Activated CD8-positive, alpha-beta memory T cell treated with anti-CD3 and anti-CD28 coated beads, Interleukin-2, amount 50 U/mL, for 4 hours (primary cell): ENCODE results near the gene FBLN7.
"Not testable (repeated sequence)": the region's sequence is repeated elsewhere in the genome, so short reads cannot be mapped to it uniquely, and the experiment has no call there.

Source experiments
- DNase-seq: peaks from one replicate; pipeline ENCODE4 v3.0.0-alpha.2; 2020

FBLN7 gene, protein sequence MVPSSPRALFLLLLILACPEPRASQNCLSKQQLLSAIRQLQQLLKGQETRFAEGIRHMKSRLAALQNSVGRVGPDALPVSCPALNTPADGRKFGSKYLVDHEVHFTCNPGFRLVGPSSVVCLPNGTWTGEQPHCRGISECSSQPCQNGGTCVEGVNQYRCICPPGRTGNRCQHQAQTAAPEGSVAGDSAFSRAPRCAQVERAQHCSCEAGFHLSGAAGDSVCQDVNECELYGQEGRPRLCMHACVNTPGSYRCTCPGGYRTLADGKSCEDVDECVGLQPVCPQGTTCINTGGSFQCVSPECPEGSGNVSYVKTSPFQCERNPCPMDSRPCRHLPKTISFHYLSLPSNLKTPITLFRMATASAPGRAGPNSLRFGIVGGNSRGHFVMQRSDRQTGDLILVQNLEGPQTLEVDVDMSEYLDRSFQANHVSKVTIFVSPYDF

DNA sequence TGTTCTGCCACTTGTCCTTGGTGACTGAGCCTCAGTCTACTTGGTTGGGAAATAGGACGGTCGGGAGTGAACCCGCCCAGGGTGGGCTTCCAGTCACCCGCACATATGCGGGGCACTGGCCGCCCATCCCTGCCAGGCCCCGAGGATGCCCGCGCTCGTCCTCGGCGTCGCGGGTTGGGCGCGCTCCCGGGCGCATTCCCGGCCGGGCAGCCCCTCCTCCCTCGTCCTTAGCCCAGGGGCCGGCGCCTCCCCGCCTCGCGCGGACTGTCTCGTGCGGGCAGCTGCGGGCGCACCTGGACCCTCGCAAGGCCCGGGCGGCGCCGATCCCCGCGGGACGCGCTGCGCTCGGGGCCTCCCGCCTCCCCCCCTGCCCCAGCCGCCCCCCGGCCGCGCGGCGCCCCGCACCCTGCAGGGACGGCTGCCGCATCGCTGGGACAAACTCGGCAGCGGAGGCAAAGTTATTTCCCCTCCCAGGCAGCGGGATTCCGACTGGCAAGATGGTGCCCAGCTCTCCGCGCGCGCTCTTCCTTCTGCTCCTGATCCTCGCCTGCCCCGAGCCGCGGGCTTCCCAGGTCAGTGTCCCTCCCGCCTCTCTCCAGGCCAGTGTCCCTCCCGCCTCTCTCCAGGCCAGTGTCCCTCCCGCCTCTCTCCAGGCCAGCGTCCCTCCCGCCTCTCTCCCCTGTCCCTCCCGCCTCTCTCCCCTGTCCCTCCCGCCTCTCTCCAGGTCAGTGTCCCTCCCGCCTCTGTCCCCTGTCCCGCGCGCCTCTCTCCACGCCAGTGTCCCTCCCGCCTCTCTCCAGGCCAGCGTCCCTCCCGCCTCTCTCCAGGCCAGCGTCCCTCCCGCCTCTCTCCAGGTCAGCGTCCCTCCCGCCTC, at the start of gene FBLN7:
FBLN7 (plus strand) TSS at position 227 of the 874 bp plus-strand sequence; CDS start at position 498, 271 bp downstream.
- no peak for DNase-seq

DNA sequence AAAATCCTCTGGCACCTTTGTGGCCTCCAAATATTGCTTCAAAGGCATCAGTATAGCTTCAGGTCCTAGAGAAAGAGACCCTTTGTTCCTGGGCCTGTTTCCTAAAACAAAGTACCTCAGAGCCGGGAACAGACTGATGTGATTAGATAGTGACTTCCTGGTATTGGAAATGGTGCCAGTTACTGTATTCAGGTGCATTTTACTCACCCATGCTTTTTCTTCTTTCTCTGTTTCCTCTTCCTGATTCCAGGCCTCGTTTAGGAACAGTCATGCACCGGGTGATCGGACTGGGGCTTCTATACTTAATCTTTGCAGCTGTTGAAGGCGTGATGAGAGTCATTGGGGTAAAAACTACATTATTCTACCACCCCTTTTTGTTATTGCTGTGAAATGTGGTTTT, 48.8 kb upstream of the FBLN7 start:
- no peak for DNase-seq

DNA sequence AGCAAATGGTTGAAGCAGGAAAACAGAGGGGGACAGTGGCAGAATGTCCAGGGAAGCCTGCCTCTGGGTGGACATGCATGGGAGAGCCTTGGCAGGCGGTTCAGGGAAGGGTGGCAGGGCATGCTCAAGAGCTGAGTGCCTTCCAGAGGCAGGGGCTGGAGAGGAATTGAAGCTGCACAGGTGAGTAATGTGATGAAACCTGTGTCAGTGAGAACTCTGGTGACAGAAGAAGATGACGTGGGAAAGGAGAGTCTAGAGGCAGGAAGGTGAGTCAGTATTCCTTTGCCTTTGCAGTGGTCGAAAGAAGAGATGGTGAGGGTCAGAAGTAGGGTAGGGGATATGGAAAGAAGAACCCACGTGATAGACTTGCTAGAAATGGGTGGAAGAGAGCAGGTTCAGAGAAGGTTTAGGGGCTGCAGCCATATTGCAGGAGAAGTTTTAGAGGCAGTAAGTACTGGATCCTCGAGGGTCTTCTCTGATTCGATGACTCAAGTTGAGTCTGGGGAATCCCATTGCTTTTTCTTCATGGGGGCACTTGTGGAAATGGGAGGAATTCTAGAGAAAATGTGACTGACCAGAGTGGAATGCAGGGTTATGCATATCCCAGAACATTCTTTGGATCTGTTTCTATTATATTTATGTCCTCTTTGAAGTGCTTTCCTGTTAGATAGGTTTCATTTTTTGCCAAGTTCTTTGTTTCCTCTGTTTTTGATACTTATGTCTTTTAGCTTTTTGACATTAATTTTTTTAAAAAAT, 45.7 kb upstream of the FBLN7 start:
- DNase-seq = no peak

DNA sequence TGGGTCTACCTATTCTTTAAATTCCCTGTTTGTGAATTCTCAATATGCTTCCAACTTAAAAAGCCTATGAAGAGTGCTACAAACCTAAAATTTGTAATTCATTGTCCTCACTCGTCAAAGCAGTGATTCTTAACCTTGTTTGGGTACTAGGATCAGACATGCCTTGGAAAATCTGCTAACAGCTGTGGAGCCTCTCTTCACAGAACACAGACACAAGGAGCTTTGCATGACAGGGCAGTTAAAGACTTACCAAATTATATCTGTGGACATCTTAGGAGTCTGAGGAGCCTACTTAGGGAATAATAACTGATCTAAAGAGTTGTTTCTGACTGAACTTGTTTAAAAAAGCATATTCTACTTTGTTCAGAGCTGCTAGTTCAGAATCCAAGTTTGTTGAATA, 45.0 kb upstream of the FBLN7 start:
- no peak for DNase-seq

DNA sequence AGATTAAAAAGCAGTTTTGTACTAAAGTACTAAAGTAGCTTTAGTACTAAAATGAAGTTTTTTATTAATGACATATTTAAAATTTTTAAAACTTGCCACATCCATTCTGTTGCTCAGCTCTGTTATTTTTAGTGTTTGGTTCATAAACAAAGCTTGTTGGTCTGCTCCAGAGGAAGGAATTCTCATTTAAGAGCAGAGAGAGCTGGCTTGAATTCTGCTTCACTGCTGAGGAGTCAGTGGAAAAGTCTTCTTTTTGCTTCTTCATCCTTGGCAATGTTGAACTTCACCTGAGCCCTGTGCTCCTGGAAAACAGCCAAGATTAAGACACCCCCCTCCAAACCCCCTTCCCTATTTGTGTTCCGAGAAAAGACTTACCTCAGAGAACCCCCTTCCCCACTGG, 42.5 kb upstream of the FBLN7 start:
- DNase-seq = no peak

DNA sequence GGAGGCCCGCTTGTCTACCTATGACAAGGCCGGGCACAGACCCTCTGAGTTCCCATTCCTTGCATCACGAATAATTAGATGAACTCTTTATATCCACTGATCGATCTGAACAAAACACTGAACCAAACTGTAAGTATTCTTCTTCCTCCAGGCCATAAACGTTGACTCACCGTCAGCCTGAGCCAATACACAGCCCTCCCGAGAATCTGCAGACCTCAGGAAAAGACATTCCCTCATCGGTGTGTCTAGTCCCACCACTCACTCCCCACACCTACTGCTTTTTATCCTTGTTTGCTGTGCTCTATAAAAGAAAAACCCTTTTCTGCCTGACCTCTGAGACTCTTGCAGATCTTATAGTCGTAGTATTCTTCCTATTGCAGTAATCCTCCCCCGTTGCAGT, 42.1 kb upstream of the FBLN7 start:
- no peak for DNase-seq

DNA sequence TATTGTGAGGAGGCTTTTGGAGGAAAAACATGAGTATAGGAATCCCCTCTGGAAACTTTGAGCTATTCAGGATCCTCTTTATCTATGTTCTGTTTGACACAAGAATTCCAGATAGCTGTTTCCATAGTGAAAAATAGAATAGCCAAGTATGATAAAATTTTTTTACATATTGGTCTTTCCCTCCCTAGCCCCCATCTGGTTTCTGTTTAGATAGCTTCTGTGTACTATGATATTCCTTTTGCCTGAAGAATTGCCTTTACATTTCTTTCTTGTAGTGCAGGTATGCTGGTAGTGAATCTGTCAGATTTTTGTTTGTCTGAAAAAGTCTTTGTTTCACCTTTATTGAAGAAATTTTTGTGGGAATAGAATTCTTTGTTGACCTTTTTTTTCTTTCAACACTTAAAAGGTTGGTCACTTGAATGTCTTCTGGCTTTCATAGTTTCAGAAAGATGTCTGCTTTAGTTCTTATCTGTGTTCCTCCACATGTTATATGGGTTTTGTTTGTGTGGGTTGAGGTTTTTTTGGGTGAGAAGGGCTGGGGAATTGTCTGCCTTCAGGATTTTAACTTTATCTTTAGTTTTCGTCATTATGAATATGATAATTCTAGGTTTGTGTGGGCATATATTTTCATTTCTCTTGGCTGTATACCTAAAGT, 29.9 kb upstream of the FBLN7 start:
- no peak for DNase-seq

DNA sequence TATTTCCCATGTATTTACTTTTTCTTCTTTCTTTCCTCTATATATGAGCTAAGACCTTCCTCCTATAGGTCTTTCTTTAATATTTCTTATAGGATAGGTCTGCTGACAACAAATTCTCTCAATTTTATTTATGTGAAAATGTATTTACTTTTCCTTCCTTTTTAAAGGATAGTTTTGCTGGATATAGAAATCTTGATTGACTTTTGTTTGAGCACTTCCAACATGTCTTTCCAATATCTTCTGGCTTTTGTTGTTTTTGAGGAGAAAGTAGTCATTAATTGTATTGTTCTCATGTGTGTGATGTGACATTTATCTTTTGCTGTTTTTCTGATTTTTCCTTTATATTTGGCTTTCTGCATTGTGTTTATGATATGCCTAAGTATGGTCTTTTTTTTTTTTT, 28.9 kb upstream of the FBLN7 start:
- no peak for DNase-seq

DNA sequence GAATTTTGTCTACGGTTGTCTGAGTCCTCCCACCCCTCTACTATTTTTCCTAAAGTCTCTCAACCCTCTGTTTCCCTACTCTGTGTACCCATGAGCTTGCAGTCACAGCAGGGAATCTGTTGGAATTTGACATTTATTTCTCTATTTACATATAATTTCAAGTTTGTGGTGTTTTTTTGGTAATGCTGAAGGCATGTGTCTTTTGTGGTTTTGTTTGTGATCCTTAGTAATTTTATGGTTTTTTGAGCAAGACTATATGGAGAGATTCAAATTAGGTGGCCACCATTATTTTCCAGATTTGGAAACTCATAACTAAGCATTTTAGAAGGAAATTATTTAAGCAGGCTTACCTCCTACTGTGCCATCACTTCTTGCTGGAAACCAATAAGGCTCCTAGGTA, 27.2 kb upstream of the FBLN7 start:
- DNase-seq = no peak

DNA sequence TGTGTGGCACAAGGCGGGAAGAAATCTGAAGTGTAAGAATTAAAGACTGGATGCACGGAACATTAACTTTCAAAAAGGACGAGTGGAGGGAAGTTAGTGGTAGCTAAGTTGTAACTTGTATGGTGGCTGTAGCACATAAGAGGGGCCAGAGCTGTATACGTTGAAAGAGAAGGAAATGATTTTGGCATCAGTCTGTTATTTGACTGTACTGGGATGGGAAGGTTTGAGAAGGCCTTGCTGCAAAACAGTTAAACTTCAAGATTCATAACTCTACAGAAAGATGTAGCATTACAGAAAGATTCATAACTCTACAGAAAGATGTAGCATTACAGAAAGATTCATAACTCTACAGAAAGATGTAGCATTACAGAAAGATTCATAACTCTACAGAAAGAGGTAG, 24.8 kb upstream of the FBLN7 start:
- not testable (repeated sequence) for DNase-seq

DNA sequence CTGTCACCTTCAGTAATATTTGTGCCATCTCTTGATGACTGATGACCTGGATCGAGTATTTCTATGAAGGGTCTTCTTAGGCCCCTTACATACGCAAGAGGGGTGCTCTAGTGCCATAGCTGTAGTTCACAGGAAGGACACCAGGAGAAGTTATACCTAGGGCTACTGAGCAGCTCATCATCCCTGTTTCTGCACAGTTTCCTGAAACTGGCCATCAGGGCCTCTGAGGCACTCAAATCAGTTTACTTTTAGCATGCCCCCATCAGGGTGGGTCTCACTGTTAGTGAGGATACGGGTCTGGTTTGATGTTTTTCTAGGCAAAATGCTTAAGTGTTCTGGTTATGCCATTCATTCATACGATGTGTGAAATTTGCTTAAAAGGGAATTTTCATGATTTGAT, 20.0 kb upstream of the FBLN7 start:
- no peak for DNase-seq

DNA sequence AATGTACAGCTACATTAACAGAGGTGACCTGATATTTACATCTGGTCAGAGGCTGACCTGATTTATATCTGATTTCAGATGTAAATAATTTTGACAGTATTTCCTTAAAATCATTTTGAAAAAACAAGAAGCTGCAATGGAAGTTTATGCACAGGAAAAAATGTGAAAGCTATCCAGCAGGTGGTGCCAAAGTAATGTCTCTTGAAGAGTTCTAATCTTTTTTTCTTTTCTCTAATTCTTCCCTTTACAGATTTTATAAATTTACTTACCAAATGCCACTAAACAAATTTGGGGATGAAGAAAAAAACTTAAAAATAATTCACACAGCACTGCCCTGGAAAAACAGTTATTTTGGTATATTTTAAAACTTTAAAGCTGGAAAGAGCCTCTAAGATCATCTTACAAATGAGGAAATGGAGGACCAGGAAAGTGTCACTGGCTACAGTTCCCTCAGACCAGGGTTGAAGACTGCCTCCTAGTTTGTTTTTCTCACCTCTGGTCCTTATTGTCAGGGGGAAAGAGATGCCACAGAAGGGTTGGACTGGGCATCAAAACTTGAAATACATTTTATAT, 16.4 kb upstream of the FBLN7 start:
- peak; percentile 50 for DNase-seq

DNA sequence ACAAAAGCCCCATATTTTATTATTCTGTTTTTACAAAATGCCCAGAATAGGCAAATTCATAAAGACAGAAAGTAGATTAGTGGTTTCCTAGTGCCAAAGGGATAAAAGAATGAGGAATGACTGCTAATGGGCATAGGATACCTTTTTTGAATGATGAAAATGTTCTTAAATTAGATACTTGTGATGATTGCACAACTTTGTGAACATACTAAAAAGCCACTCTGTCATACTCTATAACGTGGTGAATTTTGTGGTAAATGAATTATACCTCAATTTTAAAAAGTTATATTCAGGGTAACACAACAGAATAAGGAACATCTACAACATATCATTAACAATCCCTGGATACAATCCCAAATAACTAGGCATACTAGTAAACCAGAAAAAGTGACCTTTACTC, 9.1 kb upstream of the FBLN7 start:
- DNase-seq = no peak

DNA sequence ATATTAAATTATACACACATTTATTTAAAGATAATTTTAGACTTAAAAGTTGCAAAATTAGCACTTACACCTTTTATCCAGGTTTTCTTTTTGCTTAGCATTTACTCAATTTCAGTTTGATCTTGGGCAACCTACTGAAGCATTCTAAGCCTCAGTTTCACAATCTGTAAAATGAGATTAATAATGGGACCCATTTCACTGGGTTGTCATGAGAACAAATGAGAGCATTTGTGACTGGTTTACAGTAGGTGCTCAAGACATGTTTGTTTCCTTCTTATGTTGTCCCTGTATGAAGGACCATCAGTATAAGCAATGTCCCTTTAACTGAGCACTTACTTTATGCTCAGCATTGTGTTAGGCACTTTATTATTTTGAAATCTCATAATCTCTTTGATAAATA, 4.8 kb upstream of the FBLN7 start:
- DNase-seq = no peak

DNA sequence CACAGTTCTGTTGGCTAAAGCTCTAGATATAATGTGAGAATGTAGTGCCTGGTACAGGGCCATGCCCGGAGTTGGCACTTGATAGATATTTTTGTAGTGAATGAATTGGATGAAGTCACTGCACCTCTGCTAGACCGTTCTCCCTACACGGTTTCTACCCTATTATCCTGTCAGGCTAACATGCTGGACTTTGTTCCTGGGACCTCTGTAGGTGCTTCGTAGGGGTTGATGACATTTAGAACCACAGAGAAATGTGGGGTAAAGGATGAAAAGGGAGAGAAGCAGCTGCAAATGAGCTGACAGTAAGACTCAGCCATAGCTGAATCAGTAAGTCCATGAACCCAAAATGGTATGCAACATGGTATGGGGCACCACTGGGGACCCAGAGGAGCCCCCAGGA, 4.1 kb upstream of the FBLN7 start:
- no peak for DNase-seq

DNA sequence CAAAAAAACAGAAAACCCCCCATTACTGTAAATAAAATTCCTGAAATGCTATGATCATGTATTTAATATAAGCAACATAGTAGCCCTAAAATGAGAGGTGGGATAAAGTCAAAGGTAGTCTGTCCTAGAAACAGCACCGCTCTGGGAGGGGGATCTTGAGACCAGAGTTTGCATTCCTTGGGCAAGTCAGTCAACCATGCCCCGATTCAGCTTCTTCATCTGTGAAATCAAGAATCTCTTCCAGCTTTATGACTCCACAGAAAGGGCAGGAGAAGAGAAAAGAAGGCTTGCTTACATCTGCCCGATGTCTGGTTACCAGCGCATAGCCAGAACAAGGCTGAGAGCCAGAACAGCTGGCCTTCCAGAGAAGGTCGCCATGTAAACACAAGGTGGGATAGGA, 2.1 kb upstream of the FBLN7 start:
- DNase-seq = no peak

DNA sequence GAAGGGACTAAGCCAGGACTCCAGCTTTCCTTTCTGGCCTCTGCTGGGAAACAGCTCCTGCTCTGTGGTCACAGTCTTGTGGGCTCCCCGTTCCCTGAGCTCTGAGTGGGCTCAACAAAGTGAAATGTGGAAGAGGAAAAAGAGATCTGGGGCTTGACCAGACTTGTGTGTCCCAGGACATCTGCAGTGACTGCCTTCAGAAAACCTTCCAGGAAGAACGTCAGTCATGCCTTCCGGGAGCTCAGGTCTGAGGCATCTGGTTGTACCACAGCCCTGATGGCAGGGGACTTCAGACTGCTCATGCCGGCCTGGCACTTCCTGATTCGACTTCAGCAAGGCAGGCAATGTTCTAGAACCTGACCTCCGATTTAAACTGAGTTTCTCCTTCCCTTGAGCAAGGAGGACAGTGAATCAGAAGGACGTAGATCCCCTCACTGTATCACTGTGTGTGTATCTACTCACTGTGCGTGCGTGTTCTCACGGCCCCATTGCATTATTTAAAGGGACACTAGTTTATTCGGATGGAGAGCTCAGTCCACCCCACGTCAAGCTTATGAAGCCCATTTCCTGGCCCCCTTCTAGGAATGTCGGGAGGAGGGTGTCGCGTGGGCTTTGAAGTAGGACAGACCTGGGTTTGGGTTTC, 548 bp upstream of the FBLN7 start:
- no peak for DNase-seq

DNA sequence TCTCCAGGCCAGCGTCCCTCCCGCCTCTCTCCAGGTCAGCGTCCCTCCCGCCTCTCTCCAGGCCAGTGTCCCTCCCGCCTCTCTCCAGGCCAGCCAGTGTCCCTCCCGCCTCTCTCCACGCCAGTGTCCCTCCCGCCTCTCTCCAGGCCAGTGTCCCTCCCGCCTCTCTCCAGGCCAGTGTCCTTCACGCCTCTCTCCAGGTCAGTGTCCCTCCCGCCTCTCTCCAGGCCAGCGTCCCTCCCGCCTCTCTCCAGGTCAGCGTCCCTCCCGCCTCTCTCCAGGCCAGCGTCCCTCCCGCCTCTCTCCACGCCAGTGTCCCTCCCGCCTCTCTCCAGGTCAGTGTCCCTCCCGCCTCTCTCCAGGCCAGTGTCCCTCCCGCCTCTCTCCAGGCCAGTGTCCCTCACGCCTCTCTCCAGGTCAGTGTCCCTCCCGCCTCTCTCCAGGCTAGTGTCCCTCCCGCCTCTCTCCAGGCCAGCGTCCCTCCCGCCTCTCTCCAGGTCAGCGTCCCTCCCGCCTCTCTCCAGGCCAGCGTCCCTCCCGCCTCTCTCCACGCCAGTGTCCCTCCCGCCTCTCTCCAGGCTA, 939 bp downstream of the FBLN7 start:
- not testable (repeated sequence) for DNase-seq

DNA sequence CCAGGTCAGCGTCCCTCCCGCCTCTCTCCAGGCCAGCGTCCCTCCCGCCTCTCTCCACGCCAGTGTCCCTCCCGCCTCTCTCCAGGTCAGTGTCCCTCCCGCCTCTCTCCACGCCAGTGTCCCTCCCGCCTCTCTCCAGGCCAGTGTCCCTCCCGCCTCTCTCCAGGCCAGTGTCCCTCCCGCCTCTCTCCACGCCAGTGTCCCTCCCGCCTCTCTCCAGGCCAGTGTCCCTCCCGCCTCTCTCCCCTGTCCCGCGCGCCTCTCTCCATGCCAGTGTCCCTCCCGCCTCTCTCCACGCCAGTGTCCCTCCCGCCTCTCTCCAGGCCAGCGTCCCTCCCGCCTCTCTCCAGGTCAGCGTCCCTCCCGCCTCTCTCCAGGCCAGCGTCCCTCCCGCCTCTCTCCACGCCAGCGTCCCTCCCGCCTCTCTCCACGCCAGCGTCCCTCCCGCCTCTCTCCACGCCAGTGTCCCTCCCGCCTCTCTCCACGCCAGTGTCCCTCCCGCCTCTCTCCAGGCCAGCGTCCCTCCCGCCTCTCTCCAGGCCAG, 1.5 kb downstream of the FBLN7 start:
- not testable (repeated sequence) for DNase-seq

DNA sequence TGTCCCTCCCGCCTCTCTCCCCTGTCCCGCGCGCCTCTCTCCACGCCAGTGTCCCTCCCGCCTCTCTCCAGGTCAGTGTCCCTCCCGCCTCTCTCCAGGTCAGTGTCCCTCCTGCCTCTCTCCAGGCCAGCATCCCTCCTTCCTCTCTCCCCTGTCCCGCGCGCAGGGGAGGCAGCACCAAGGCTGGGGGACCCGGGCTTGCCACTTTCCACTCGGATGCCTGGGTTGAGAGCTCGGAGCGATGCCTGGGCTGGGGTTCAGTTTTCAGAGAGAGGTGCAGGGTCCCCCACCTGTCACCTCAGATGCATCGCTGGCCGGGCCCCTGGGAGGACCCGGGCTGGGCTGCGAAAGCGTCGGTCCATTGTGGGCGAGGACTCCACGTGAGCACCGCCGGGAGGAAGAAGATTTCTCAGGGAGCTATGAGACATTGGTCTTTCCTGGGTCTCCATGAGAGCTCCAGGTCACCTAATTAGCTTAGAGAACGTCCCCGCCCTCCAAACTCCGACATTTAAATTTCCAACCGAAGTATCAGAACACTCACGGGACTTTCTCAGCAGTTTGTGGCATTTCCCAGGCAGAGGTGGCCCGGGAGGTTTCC, 2.1 kb downstream of the FBLN7 start:
- DNase-seq = no peak
